Type B pancreatic cell (in vitro differentiated cells): ENCODE data around the gene LAMB4. TPM values are rescaled to one million over a fixed set of nuclear protein-coding genes. Genes with fewer than 3 reads are reported as not detected.
"Not testable (repeated sequence)": the region's sequence is repeated elsewhere in the genome, so short reads cannot be mapped to it uniquely, and the experiment has no call there.

Source experiments
- DNase-seq: peaks from one replicate; pipeline ENCODE4 v3.0.0; 2021; ENCODE audit warnings: mixed read lengths; ENCODE audit not compliant: unreplicated experiment; ENCODE audit errors: extremely low spot score
- H3K27ac Mint-ChIP-seq: 2 replicates; pipeline ENCODE4 v1.8.0; 2021; ENCODE audit warnings: mild to moderate bottlenecking, mixed read lengths
- H3K27me3 Mint-ChIP-seq: 2 replicates; pipeline ENCODE4 v1.8.0; 2021; ENCODE audit warnings: mixed read lengths
- H3K36me3 Mint-ChIP-seq: 2 replicates; pipeline ENCODE4 v1.8.0; 2021; ENCODE audit warnings: mixed read lengths
- H3K4me1 Mint-ChIP-seq: one replicate; pipeline ENCODE4 v1.8.0; 2021; ENCODE audit warnings: mixed read lengths; ENCODE audit not compliant: unreplicated experiment
- H3K4me3 Mint-ChIP-seq: 2 replicates; pipeline ENCODE4 v1.8.0; 2021; ENCODE audit warnings: mild to moderate bottlenecking, mixed read lengths
- H3K9me3 Mint-ChIP-seq: 2 replicates; pipeline ENCODE4 v1.8.0; 2021; ENCODE audit warnings: mixed read lengths
- total RNA-seq: library from RNA; stranded (reverse); gene quantifications from 2 replicates; pipeline ENCODE4 v1.2.1, GENCODE V29; 2021; ENCODE audit warnings: low replicate concordance
- TF ChIP-seq, protein P1 (sequence below): fragments of 200-600 bp; sonication (generic); conservative IDR thresholded peaks from 2 replicates; pipeline ENCODE4 v1.5.0; 2021; ENCODE audit warnings: antibody characterized with exemption, mild to moderate bottlenecking

LAMB4 gene
- total RNA-seq, 1 donor from 2014 or later = 1.3 TPM

DNA sequence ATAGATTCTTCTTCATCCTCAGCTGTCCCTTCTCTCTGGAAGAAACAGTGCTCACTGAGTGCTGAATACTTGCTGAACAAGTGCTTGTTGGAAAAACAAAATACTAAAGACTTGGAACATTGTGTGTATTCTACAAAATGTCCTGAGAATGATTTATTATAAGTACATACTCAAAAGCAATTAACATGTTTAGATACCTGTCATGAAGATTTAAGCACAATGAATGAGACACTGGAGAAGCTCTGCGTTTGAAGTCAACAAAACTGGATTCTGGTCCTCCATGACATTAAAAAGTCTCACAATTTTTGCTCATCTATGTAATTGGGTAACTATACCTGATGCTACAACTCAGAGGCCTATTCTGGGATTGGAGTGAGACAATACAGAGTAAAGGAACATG lies 92.4 kb downstream of the LAMB4 start:
- Mint-ChIP-seq H3K27ac (no peak overlapping the region), H3K27me3 (no peaks in the 10 kb centered on the region), H3K9me3 (no peaks in the 10 kb centered on the region), H3K36me3 (no peaks in the 10 kb centered on the region), H3K4me3 (no peak overlapping the region), H3K4me1 (peaks cover 6% of the 10 kb centered on the region)
- TF ChIP-seq, protein P1, sequence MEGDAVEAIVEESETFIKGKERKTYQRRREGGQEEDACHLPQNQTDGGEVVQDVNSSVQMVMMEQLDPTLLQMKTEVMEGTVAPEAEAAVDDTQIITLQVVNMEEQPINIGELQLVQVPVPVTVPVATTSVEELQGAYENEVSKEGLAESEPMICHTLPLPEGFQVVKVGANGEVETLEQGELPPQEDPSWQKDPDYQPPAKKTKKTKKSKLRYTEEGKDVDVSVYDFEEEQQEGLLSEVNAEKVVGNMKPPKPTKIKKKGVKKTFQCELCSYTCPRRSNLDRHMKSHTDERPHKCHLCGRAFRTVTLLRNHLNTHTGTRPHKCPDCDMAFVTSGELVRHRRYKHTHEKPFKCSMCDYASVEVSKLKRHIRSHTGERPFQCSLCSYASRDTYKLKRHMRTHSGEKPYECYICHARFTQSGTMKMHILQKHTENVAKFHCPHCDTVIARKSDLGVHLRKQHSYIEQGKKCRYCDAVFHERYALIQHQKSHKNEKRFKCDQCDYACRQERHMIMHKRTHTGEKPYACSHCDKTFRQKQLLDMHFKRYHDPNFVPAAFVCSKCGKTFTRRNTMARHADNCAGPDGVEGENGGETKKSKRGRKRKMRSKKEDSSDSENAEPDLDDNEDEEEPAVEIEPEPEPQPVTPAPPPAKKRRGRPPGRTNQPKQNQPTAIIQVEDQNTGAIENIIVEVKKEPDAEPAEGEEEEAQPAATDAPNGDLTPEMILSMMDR = no peak
- no peak for DNase-seq

DNA sequence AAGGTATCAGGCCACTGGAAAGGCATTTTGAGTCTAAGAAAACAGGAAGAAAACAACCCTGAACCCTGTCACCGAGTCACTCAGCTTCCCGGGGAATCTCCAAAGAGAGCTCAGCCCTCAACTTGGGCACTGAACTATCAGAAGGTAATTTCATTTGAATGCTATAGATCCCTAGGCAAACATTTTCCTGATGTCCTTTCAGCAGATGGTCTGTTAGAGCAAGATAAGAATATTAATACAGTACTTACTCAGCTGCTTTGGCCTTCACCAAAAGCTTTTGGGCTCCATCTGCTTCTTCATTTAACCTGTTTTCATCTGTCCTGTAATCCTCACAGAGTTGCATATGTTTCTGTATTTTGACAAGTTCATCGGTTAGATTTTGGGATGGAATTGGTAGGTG lies 93.0 kb downstream of the LAMB4 start:
- Mint-ChIP-seq H3K27ac (no peak overlapping the region), H3K27me3 (no peaks in the 10 kb centered on the region), H3K36me3 (no peaks in the 10 kb centered on the region), H3K9me3 (no peaks in the 10 kb centered on the region), H3K4me1 (peaks cover 6% of the 10 kb centered on the region), H3K4me3 (no peak overlapping the region)
- TF ChIP-seq, protein P1 = no peak
- no peak for DNase-seq

DNA sequence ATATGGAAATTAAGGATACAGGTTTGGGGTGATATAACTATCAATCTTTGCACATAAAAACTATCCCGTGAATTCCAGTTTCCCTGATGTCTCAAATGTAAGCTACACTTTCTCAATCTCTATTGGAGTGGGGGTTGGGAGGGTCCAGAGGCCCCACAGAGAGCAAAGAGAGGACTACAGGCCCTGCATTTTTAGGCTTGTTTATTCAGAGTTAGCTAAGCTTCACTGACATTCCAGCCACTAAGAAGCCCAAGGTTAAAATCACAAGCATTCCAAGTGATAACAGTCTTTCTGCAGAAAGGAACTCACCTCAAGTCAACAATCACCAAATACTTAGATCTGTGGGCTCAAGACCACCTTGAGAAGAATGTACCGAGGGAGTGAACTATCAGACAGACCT lies 95.6 kb downstream of the LAMB4 start:
- no peaks in the 10 kb centered on the region for H3K27me3 Mint-ChIP-seq
- H3K4me1 Mint-ChIP-seq = peaks cover 6% of the 10 kb centered on the region
- DNase-seq = no peak
- H3K27ac Mint-ChIP-seq = no peak overlapping the region
- no peaks in the 10 kb centered on the region for H3K36me3 Mint-ChIP-seq
- H3K4me3 Mint-ChIP-seq = no peak overlapping the region
- TF ChIP-seq, protein P1 = no peak
- H3K9me3 Mint-ChIP-seq = no peaks in the 10 kb centered on the region

DNA sequence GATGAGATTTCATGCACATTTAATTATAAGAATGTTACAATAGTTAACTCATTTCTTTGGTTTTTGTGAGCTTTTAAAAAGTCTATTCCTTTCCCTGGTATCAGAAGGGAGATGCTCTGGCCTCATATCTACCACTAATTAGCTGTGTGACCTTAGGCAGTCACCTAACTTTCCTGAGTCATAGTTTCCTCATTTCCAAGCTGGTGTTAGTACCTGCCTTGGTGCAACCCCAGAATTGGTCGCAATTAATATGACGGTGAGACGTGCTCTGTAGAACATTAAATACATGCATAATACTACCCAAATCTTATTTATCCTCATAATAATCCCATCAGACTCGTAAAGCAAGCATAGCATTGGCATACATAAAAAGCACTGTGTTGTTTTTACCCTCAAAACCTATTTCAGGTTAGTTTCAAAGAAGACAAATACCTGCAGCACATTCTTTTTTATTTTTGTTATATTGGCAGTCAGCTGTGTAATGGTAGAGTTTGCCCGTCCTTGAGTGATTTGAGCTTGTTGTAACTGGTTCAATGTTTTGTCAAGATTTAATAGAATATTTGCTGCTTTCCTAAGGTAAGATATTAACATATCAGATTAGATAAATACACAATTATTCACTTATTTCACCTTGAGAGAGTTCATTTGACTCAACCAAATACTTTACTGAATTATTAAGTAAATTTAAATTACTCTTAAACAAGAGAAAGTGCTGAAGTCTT lies 96.2 kb downstream of the LAMB4 start:
- Mint-ChIP-seq H3K9me3 (no peaks in the 10 kb centered on the region), H3K27ac (no peak overlapping the region), H3K27me3 (no peaks in the 10 kb centered on the region), H3K4me1 (peaks cover 6% of the 10 kb centered on the region), H3K36me3 (no peaks in the 10 kb centered on the region), H3K4me3 (no peak overlapping the region)
- TF ChIP-seq, protein P1 = no peak
- DNase-seq = no peak

DNA sequence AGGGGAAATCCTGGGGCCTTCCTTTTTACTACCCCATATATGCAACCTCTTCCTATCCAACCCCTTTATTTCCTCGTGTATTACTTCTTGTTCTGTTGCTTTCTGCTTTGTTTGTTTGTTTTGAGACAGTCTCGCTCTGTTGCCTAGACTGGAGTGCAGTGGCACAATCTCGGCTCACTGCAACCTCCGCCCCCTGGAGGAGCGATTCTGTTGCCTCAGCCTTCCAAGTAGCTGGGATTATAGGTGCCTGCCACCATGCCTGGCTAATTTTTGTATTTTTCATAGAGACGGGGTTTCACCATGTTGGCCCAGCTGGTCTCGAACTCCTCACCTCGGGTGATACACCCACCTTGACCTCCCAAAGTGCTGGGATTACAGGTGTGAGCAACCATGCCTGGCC lies 96.9 kb downstream of the LAMB4 start:
- not testable (repeated sequence) for H3K36me3 Mint-ChIP-seq, H3K9me3 Mint-ChIP-seq, H3K27ac Mint-ChIP-seq, H3K4me1 Mint-ChIP-seq, DNase-seq, H3K4me3 Mint-ChIP-seq, H3K27me3 Mint-ChIP-seq

- H3K4me1 Mint-ChIP-seq = peaks cover 11% of the 10 kb centered on the region
- H3K4me3 Mint-ChIP-seq = no peak overlapping the region
- no peaks in the 10 kb centered on the region for H3K27me3 Mint-ChIP-seq
- no peaks in the 10 kb centered on the region for H3K36me3 Mint-ChIP-seq
- no peak for DNase-seq
- TF ChIP-seq, protein P1 = no peak
- no peaks in the 10 kb centered on the region for H3K9me3 Mint-ChIP-seq
- no peak overlapping the region for H3K27ac Mint-ChIP-seq
Measured at GRCh38 chr7:108030516-108030915, 99.6 kb downstream of the LAMB4 start.
